Aorta (tissue), 5 donors: ENCODE measurements around the gene SLC6A18. TPM values are rescaled to one million over a fixed set of nuclear protein-coding genes. Genes with fewer than 3 reads are reported as not detected.
A peak's percentile ranks its signal among the peaks of the same experiment; 100 is the strongest.
"Not testable (repeated sequence)": the region's sequence is repeated elsewhere in the genome, so short reads cannot be mapped to it uniquely, and the experiment has no call there.

Source experiments
- ATAC-seq: fragments of 200-7000 bp; cut with Tn5 transposase; one replicate; pipeline ENCODE4 v1.9.1; 2022; ENCODE audit warnings: moderate library complexity; ENCODE audit not compliant: low FRiP score
- DNase-seq, 2 donors: peaks; one replicate each; pipeline ENCODE4 v3.0.0-alpha.2; 2020
- H3K27ac ChIP-seq, 2 donors: one replicate each; pipeline ENCODE4 v1.5.1; 2013; ENCODE audit warnings: low read length in 2 of 2, mild to moderate bottlenecking in 2 of 2, moderate library complexity in 2 of 2, control low read depth in 1 of 2, inconsistent platforms in 1 of 2, low read depth in 1 of 2
- H3K27me3 ChIP-seq, 2 donors: one replicate each; pipeline ENCODE4 v1.6.1; 2013; ENCODE audit warnings: control low read depth in 1 of 2, low read length in 1 of 2, mild to moderate bottlenecking in 1 of 2, moderate library complexity in 1 of 2; ENCODE audit not compliant: insufficient read depth in 2 of 2, control insufficient read depth in 1 of 2
- H3K36me3 ChIP-seq, 2 donors: one replicate each; pipeline ENCODE4 v1.6.1; 2013; ENCODE audit warnings: control low read depth in 1 of 2, low read length in 1 of 2, mild to moderate bottlenecking in 1 of 2; ENCODE audit not compliant: insufficient read depth in 2 of 2, control insufficient read depth in 1 of 2
- H3K4me1 ChIP-seq, 2 donors: one replicate each; pipeline ENCODE4 v1.6.1; 2013; ENCODE audit warnings: low read length in 2 of 2, control low read depth in 1 of 2, mild to moderate bottlenecking in 1 of 2, moderate library complexity in 1 of 2; ENCODE audit not compliant: insufficient read depth in 2 of 2, control insufficient read depth in 1 of 2
- H3K4me3 ChIP-seq, 2 donors: one replicate each; pipeline ENCODE4 v1.5.1; 2013; ENCODE audit warnings: low read length in 2 of 2, control low read depth in 1 of 2, mild to moderate bottlenecking in 1 of 2
- H3K9me3 ChIP-seq: one replicate; pipeline ENCODE4 v1.6.1; 2013; ENCODE audit warnings: mild to moderate bottlenecking, low read length; ENCODE audit not compliant: control insufficient read depth
- WGBS, 2 donors: extraction: QIAGEN DNeasy Blood & Tissue Kit; methylation state at CpG; one replicate each; pipeline ENCODE4 v1.1.7; 2013; 5-methylcytosine and 5-hydroxymethylcytosine counted together
- intact Hi-C, 2 donors: fragments of 100-400 bp; cut with DNase I; formaldehyde crosslinking; loops; one replicate each; pipeline versions ENCODE4 v1.14.2 to v1.15.0; 2022
- polyA plus RNA-seq, 2 donors: library from polyadenylated mRNA; stranded (reverse); fragments of 200-250 nt; gene quantifications; one replicate each; pipeline ENCODE4 v1.2.3, GENCODE V29; 2013
- total RNA-seq, 2 donors: library from RNA; stranded (reverse); fragmentation: NEBNext Ultra II Directional; extraction: Animal tissue kit (Norgen Biotek cat#: 25700); gene quantifications; one replicate each; pipeline ENCODE4 v1.2.1, GENCODE V29; 2021
- donor health status: healthy with polysubstance abuse.
- donor health status: Bipolar disorder and iron deficiency.
- donor health status: DM: no; HTN: no; CAD: no.
- donor health status: DM: no; HTN: no; CAD: no.
- donor health status: DM: yes; HTN: yes; CAD: no.

Gene SLC6A18
- total and polyA plus RNA-seq, 4 donors = not detected

DNA sequence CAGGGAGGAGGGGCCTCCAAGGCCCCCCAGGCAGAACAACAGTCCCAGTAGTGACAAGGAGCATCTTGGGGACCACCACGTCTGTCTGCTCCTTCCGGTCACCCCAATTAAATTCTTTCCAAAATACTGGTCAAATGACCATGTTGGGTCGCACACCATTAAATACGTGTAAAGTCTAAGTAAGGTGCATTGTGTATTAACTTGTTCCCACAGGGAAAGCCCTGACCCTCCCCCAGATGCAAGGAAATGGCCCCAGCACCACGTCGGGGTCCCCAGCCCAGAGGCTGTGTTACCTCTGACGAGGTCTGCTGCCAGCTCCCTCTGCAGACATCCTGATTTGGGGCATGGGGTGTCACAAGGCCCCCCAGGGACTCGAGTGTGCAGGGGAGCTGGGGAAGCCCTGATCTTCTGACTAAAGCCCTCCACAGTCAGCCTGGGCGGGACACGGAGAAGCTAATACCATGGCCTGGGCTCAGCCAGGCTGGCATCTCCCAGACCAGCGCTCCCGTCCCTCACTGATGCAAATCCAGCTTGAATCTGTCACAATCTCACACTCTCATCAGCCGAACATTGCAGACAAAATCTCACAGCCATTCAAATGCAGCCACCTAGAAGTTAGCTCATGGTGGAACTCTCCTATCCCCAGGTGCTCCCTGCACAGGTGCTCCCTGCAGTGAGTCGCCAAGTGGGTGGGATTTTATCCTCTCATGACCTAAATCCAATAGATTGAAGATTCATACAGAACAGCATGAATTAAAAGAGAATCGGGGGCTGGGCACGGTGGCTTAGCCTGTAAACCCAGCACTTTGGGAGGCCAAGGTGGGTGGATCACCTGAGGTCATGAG, 56.1 kb downstream of the SLC6A18 start:
- DNase-seq (peak; percentile 20 to 61), ATAC-seq (no peak)
- intact Hi-C loops = no loop called here
- H3K36me3 ChIP-seq = no peaks in the 10 kb centered on the region
- WGBS, 2 donors = 83 to 84% methylated on average over 16 of the region's 16 CpGs
- no peaks in the 10 kb centered on the region for H3K27me3 ChIP-seq
- no peak overlapping the region for H3K27ac ChIP-seq
- no peak overlapping the region for H3K4me3 ChIP-seq
- no peaks in the 10 kb centered on the region for H3K4me1 ChIP-seq
- H3K9me3 ChIP-seq = no peaks in the 10 kb centered on the region

DNA sequence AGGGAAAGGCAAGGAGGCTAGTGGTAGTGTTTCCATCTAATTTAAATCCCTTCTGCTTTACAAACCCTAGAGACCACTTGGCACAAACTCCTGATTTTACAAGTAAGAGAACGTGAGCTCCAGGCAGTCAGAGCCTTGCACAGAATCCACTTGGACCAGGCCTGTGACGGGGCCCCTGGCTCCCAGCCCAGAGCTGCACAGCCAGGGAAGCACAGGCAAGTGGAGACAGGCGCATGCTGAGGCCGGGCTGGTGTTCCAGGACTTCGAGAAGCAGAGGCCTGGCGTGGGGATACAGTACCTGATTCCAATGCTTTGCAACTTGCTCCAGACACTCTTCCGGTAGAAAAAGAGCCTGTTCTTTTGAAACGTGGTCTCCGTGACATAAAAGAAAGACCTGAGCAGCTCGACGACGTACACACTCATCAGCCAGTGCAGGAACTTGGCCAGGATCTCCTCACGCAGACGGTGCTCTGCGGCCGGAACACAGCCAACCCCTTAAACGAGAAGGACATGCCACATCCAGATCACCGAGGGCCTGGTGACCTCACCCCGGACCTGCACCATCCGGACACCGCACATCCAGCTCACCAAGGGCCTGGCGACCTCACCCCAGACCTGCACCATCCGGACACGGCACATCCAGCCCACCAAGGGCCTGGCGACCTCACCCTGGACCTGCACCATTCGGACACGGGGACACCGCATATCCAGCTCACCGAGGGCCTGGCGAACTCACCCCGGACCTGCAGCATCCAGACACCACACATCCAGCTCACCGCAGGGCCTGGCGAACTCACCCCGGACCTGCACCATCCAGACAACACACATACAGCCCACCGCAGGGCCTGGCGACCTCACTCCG, 57.2 kb downstream of the SLC6A18 start:
- WGBS, 2 donors = 78% methylated on average over 37 of the region's 37 CpGs
- Histone ChIP-seq H3K4me3 (no peak overlapping the region), H3K36me3 (no peaks in the 10 kb centered on the region), H3K9me3 (no peaks in the 10 kb centered on the region), H3K4me1 (no peaks in the 10 kb centered on the region), H3K27me3 (no peaks in the 10 kb centered on the region), H3K27ac (no peak overlapping the region)
- intact Hi-C loops = no loop called here
- ATAC-seq (no peak), DNase-seq (peak; percentile 26 to 54)

- ATAC-seq, H3K27ac ChIP-seq, H3K4me1 ChIP-seq, H3K9me3 ChIP-seq, intact Hi-C loops, H3K27me3 ChIP-seq, H3K4me3 ChIP-seq, H3K36me3 ChIP-seq: not testable (repeated sequence)
- 91 to 92% methylated on average over 40 of the region's 40 CpGs for WGBS, 2 donors
- peak; percentile 30 to 52 for DNase-seq
Observed at GRCh38 chr5:1282993-1283728, 58.0 kb downstream of the SLC6A18 start.

- H3K4me3 ChIP-seq, H3K4me1 ChIP-seq, intact Hi-C loops, H3K36me3 ChIP-seq, ATAC-seq, H3K27me3 ChIP-seq, H3K27ac ChIP-seq, H3K9me3 ChIP-seq: not testable (repeated sequence)
- 87% methylated on average over 16 of the region's 16 CpGs for WGBS, 2 donors
- peak; percentile 33 to 39 for DNase-seq
Observed at GRCh38 chr5:1283729-1284041, 58.5 kb downstream of the SLC6A18 start.

- ATAC-seq, H3K4me3 ChIP-seq, H3K9me3 ChIP-seq, intact Hi-C loops, H3K27ac ChIP-seq, DNase-seq, H3K27me3 ChIP-seq, H3K4me1 ChIP-seq, H3K36me3 ChIP-seq: not testable (repeated sequence)
- WGBS, 2 donors = 81 to 86% methylated on average over 27 of the region's 27 CpGs
Observed at GRCh38 chr5:1284336-1284970, 59.3 kb downstream of the SLC6A18 start.

DNA sequence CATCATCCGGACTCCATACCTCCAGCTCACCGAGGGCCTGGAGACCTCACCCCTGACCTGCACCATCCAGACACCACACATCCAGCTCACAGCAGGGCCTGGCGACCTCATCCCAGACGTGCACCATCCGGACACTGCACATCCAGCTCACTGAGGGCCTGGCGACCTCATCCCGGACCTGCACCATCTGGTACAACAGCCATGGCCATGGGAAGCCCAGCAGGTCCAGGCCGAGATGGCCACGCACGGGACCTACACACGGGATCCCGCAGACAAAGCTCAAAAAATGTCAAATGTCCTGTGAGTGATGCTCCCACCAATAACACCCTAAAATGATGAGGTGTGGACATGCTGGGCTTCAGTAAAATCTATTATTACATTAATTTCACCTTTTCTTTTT, 60.0 kb downstream of the SLC6A18 start:
- ATAC-seq = no peak
- WGBS, 2 donors = 86 to 90% methylated on average over 10 to 12 of the region's 12 CpGs

DNA sequence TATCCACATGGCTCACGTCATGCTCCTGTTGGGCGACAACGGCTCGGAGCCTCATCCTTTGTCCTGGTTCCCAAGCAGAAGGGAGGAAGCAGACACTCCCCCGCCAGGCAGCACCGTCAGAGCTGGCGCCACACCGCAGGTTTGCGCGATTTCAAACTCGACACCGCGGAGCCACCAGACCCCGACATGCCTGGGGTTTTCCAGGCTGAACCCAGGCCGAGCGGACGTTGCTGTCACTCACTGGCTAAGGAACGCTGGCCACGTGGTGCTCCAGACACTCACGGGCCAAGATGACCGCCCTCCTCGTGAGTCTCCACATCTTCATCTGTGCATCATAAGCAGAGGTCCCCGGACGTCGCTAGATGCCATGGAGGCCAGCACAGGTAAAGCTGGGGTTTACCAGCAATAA, 60.7 kb downstream of the SLC6A18 start:
- Histone ChIP-seq H3K27ac (no peak overlapping the region), H3K4me1 (no peaks in the 10 kb centered on the region), H3K9me3 (peaks cover 5% of the 10 kb centered on the region), H3K36me3 (no peaks in the 10 kb centered on the region), H3K4me3 (no peak overlapping the region), H3K27me3 (no peaks in the 10 kb centered on the region)
- DNase-seq (peak in 1 of 2 donors; percentile 60), ATAC-seq (no peak)
- intact Hi-C loops = no loop called here
- WGBS, 2 donors = 90 to 91% methylated on average over 25 of the region's 25 CpGs

More for the DNA sequence above, 60.0 kb downstream of the SLC6A18 start:
- no peaks in the 10 kb centered on the region for H3K36me3 ChIP-seq
- H3K4me3 ChIP-seq = no peak overlapping the region
- peaks cover 5% of the 10 kb centered on the region for H3K9me3 ChIP-seq
- no peak for DNase-seq
- H3K27ac ChIP-seq = no peak overlapping the region
- H3K4me1 ChIP-seq = no peaks in the 10 kb centered on the region
- intact Hi-C loops = no loop called here
- H3K27me3 ChIP-seq = no peaks in the 10 kb centered on the region
